Femur (tissue), 1 donor: ENCODE results near the gene GALR2.

Source experiments
- DNase-seq: peaks from one replicate; pipeline ENCODE4 v3.0.0-alpha.2; 2017

GALR2 gene

GRCh38 chr17:76102944-76103273 is 28.3 kb downstream of the GALR2 start:
- no peak for DNase-seq

DNA sequence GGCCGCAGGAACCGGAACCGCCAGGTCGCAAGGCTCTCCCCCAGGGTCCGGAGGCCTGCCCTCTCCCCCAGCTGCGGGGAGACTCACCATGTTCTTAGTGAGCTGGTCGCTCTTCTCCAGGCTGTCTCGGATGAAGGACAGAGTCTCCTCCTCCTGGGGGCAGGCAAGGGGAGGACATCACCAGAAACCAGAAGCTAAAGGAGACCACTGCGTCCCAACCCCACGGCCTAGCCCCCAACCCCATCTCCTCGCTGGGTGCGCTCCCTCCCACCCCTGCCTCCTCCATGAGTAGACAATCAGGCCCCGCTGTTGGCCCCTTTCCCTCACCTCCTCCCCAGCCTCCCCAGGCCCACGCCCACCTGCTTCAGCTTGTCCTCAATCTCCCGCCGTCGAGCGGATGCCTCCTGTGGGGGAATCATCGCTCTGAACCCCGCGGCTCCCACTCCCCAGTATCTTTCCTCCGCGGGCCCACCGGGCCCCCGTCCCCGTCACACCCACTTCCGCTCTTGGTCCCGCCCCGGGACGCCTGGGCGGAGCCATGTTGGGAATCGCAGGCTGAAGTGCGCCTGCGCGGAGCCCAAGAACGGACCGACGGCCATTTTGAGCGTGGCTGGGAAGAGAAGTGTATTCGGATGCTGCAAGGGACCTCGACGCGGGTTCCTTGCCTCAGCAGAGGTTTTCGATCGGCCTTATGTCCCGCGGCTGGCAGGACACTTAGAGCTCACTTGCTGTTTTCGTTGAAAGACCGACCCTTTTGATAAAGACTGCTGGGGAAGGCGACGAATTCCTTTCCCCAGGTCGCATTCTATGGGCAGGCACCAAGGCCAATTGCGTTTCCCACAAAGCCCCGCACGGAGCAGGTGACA is 28.9 kb downstream of the GALR2 start, which contains the start of gene EXOC7:
TSS of gene EXOC7 (minus strand) at position 514 of the 866 bp plus-strand sequence. CDS start at position 419, 95 bp downstream.
- peak; percentile 95 for DNase-seq

DNA sequence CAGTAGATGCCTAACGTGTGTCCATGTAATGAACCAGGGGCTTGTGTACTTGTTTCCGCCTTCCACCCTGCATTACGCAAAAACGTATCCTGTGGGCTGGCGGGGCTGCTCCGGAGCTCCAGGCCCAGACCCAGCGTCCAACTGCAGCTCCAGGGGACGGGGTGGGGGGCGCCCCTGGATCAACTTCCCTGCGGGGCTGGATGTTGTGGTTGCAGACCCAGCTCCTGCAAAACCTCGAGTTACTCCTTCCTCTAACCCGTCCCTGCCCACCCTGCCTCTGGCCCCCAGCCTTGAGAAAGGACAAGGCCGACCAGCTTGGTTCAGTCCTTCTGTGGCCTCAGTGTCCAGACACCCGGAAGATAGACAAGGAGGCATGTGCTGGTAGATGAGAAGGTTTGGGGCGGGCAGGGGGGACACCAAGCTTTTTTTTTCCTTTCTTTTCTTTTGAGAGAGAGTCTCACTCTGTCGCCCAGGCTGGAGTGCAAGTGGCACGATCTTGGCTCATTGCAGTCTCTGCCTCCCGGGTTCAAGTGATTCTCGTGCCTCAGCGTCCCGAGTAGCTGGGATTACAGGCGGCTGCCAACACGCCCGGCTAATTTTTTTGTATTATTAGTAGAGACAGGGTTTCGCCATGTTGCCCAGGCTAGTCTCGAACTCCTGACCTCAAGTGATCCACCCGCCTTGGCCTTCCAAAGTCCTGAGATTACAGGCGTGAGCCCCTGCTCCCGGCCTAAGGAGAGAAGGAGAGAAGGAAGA is 29.7 kb downstream of the GALR2 start:
- peak; percentile 29 for DNase-seq

GRCh38 chr17:76104896-76105231 is 30.3 kb downstream of the GALR2 start:
- DNase-seq: no peak

DNA sequence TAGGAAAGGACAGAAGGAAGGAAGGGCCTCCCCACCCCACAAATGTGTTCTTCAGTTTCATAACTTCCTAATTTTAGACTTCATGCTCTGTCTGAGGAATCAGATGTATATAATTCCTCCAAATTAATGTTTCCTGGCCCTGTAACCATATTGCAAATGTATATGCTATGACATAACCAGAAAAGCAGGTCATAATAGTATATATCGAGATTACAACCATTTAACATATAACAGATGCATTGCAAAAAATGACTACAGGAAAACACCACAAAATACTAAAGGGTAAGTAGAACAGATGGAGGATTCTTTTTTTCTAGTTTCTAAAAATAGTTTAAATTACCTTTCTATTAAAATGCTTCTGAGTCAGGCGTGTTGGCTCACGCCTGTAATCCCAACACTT is 32.1 kb downstream of the GALR2 start:
- DNase-seq: no peak

- no peak for DNase-seq
These were observed 32.9 kb downstream of the GALR2 start for GRCh38 chr17:76107509-76107908.

GRCh38 chr17:76111956-76112355 is 37.4 kb downstream of the GALR2 start:
- DNase-seq: no peak

DNA sequence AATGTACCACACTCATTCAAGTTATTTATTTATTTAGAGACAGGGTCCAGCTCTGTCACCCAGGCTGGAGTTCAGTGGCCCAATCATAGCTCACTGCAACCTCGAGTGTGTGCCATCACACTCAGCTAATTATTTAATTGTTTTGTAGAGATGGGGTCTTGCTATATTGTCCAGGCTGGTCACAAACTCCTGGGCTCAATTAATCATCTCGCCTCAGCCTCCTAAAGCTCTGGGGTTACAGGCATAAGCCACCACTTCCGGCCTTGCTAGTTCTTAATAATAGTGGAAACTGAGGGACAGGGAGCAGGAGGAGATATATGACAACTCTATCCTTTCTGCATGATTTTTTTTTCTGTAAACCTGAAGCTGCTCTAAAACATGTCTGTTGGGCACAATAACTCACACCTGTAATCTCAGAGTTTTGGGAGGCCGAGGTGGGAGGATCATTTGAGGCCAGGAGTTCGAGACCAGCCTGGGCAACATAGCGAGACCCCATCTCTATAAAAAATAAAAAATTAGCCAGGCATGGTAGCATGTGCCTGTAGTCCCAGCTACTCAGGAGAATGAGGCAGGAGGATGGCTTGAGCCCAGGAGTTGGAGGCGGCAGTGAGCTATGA is 40.7 kb downstream of the GALR2 start:
- no peak for DNase-seq

GRCh38 chr17:76119409-76120371 is 45.1 kb downstream of the GALR2 start:
- no peak for DNase-seq

DNA sequence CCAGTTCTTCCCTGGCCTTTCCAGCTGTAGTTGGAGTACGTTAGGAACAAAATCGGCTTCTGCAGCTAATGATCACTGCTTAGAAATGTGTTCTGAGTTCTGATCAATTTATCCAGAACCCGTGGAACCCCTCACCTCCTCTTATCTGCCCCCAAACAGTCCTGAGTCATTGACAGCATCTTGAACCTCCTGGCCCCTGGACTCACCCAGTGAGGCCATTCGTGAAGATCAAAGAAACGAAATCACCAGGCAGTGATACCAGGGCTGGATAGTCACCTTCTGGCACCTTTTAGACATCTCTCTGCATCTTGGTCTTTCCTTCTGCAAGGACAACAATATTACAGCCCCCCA is 46.1 kb downstream of the GALR2 start:
- no peak for DNase-seq

GRCh38 chr17:76121932-76122430 is 47.4 kb downstream of the GALR2 start:
- DNase-seq: no peak

- DNase-seq: no peak
These were observed 48.0 kb downstream of the GALR2 start for GRCh38 chr17:76122431-76123190.

DNA sequence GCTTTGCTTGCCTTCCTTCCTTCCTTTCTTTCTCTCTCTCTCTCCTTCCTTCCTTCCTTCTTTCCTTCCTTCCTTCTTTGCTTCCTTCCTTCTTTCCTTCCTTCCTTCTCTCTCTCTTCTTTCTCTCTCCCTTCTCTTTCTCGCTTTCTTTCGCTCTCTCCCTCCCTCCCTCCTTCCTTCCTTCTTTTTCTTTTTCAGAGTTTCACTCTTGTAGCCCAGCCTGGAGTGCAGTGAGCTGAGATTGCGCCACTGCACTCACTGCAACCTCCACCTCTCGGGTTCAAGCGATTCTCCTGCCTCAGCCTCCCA is 48.6 kb downstream of the GALR2 start:
- no peak for DNase-seq

DNA sequence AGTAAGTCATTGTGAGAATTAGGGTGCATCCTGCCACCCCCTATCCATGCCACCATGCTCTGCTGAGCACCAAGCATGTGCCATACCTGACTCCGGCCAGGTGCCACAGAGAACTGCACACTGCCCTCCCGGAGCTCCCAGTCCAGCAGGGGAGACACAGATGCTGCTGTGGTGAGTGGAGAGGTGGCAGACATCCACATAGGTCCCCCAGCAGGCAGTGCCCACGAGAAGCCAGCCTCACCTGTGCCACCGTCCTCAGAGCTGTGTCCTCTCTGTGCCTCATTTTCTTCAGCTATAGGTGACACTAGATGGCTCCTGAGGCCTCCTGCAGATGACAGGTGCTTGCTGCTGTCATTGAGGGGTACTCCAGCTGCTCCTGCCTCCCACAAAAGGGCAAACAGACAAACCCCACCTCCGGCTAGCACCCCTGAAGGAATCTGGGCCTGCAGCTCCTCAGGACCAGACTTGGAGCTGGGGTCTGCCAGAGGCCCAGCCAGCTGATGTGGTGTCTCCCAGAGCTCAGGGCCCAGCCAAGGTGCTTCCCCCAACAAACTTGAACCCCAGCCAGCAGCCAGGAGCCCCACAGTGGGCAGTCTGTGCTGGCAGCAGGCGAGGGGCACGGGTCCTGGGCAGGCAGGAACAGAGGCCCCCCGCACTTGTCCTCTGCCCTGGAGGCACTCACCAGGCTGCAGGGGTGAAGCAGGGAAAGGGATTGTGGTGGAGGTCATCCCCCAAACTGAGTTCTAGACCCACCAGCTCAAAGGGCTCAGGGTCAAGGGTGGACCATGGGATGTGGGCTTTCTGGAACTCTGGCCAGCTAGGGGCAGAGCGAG is 49.4 kb downstream of the GALR2 start:
- no peak for DNase-seq

DNA sequence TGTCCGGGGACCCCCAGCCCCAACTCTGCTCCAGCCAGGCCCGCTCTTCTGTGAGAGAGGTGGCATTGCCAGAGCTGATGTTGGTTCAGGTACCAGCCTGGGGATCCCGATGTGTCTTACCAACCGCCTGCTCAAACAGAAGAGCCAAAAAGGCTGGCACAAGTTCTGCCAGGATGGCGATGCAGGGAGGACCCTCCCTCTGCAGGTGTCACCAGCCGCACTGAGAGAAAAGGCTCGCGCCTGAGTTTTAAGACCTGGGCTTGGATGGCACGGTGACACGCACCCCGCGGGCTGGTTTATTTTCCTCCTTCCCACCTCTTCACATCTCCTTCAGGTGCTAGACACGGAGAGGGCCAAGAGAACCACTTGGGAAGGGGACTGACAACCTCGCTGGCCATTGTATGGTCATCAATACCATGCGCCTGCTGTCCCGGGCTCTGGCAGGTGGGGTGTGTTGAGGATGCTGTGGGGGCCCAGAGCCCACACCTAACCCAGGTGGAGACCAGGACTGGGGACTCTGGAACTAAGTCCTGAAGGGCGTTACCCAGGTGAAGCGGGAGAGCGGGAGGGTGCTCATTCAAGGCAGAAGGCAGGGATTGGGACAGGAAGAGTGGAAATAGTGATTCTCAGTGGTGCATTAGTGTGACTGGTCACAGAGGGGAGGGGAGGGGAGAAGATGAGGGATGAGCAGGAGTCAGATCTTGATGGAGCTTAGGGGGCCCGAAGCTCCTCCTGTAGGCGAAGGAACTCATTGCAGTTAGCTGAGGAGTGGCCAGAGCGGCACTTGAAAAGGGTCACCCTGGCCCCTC is 50.2 kb downstream of the GALR2 start:
- no peak for DNase-seq

DNA sequence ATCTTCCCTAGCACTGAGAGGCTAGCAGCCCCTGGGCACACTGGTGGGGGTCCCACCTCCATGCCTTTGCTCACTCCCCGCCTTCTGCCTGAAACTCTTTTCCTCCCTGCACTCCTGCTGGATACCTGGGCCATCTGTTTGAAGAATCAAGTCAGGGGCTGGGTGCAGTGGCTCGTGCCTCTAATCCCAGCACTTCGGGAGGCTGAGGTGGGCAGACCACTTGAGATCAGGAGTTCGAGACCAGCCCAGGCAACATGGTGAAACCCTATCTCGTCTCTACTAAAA is 50.8 kb downstream of the GALR2 start:
- no peak for DNase-seq

DNA sequence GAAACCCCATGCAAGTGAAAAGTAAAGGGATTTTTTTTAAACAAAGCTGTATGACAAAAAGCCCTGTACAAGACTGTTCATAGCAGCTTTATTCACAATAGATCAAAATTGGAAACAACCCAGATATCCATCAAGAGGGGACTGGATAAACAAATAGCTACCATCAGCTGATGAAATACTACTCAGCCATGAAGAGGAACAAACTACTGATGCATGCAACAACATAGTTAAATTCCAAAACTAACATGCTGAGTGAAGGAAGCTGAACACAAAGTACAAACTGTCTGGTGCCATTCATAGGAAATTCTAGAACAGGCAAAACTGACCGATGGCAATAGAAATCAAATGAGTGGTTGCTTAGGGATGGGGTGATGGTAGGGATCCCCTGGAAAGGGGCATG is 51.3 kb downstream of the GALR2 start:
- no peak for DNase-seq
